HL-60/S4 (cell line): ENCODE data around the gene BMPR1B.

ENCODE experiments used
- in situ Hi-C: fragments of 300-500 bp; cut with MboI; formaldehyde crosslinking; loops from 2 replicates; pipeline ENCODE4 v1.14.3; 2022; ENCODE audit warnings: low sequenced_read_pairs

Gene BMPR1B

GRCh38 chr4:95084584-95084983, 326.8 kb downstream of the BMPR1B start:
- in situ Hi-C loops = no loop called here

- in situ Hi-C loops = no loop called here
These were observed 327.5 kb downstream of the BMPR1B start for GRCh38 chr4:95085124-95085833.

- in situ Hi-C loops = no loop called here
These were observed 328.8 kb downstream of the BMPR1B start for GRCh38 chr4:95086551-95086950.

- in situ Hi-C loops = no loop called here
These were observed 330.1 kb downstream of the BMPR1B start for GRCh38 chr4:95087657-95088455.

GRCh38 chr4:95091272-95091671, 333.5 kb downstream of the BMPR1B start:
- in situ Hi-C loops = no loop called here

- in situ Hi-C loops = no loop called here
These were observed 335.0 kb downstream of the BMPR1B start for GRCh38 chr4:95092766-95093165.

GRCh38 chr4:95093460-95093859, 335.7 kb downstream of the BMPR1B start:
- in situ Hi-C loops = no loop called here

- in situ Hi-C loops = no loop called here
These were observed 336.5 kb downstream of the BMPR1B start for GRCh38 chr4:95093936-95094929.

- in situ Hi-C loops = no loop called here
These were observed 337.7 kb downstream of the BMPR1B start for GRCh38 chr4:95095348-95095974.

GRCh38 chr4:95102162-95102790, 344.5 kb downstream of the BMPR1B start:
- in situ Hi-C loops = no loop called here

GRCh38 chr4:95105112-95105511, 347.4 kb downstream of the BMPR1B start:
- in situ Hi-C loops = no loop called here

GRCh38 chr4:95105983-95106382, 348.2 kb downstream of the BMPR1B start:
- in situ Hi-C loops = no loop called here

- in situ Hi-C loops = no loop called here
These were observed 348.7 kb downstream of the BMPR1B start for GRCh38 chr4:95106408-95106928.

- in situ Hi-C loops = no loop called here
These were observed 349.2 kb downstream of the BMPR1B start for GRCh38 chr4:95107004-95107403.

GRCh38 chr4:95107635-95108034, 349.9 kb downstream of the BMPR1B start:
- in situ Hi-C loops = no loop called here

- in situ Hi-C loops = no loop called here
These were observed 351.2 kb downstream of the BMPR1B start for GRCh38 chr4:95108883-95109421.

GRCh38 chr4:95114521-95114920, 356.8 kb downstream of the BMPR1B start:
- in situ Hi-C loops = no loop called here

- in situ Hi-C loops = no loop called here
These were observed 360.7 kb downstream of the BMPR1B start for GRCh38 chr4:95118497-95118896.

GRCh38 chr4:95120456-95120855, 362.7 kb downstream of the BMPR1B start:
- in situ Hi-C loops = no loop called here

GRCh38 chr4:95122001-95122400, 364.2 kb downstream of the BMPR1B start:
- in situ Hi-C loops = no loop called here
